Neural cell (in vitro differentiated cells): Measurements from ENCODE around the gene PEF1. TPM values are rescaled to one million over a fixed set of nuclear protein-coding genes. Genes with fewer than 3 reads are reported as not detected.

Source experiments
- H2AFZ ChIP-seq: fragments of 200-600, 300-800 bp; sonication (generic), shearing (Covaris generic); 2 replicates; pipeline ENCODE4 v1.6.0; 2014; ENCODE audit warnings: low read depth, mild to moderate bottlenecking, antibody characterized with exemption, low read length, moderate library complexity
- H3F3A ChIP-seq: fragments of 200-600 bp; shearing (Covaris generic); 2 replicates; pipeline ENCODE4 v1.6.1; 2016; ENCODE audit warnings: mild to moderate bottlenecking, moderate library complexity, mixed read lengths, antibody characterized with exemption, low read length; ENCODE audit not compliant: insufficient read depth, poor library complexity, severe bottlenecking
- H3K27ac ChIP-seq: fragments of 200-600, 300-800 bp; sonication (generic), shearing (Covaris generic); 2 replicates; pipeline ENCODE4 v1.5.1; 2014; ENCODE audit warnings: mild to moderate bottlenecking, low read length, moderate library complexity
- H3K27me3 ChIP-seq: fragments of 300-800, 200-600 bp; sonication (generic), shearing (Covaris generic); 2 replicates; pipeline ENCODE4 v1.6.0; 2014; ENCODE audit warnings: mild to moderate bottlenecking, low read depth, low read length, moderate library complexity; ENCODE audit not compliant: insufficient read depth
- H3K36me3 ChIP-seq: fragments of 300-800, 200-600 bp; sonication (generic), shearing (Covaris generic); 2 replicates; pipeline ENCODE4 v1.5.1; 2014; ENCODE audit warnings: mild to moderate bottlenecking, antibody characterized with exemption, low read length, moderate library complexity; ENCODE audit not compliant: insufficient read depth
- H3K4me2 ChIP-seq: fragments of 300-800, 200-600 bp; sonication (generic), shearing (Covaris generic); 2 replicates; pipeline ENCODE4 v1.6.0; 2014; ENCODE audit warnings: mild to moderate bottlenecking, low read length
- H3K4me3 ChIP-seq: fragments of 300-800, 200-600 bp; sonication (generic), shearing (Covaris generic); 2 replicates; pipeline ENCODE4 v1.5.1; 2014; ENCODE audit warnings: mild to moderate bottlenecking, low read length, moderate library complexity
- H3K79me2 ChIP-seq: fragments of 200-600 bp; shearing (Covaris generic); replicated peaks from 2 replicates; pipeline ENCODE4 v1.6.0; 2014; ENCODE audit warnings: mild to moderate bottlenecking, low read length, moderate library complexity; ENCODE audit not compliant: insufficient read depth
- H3K9ac ChIP-seq: fragments of 300-800, 200-600 bp; sonication (generic), shearing (Covaris generic); 2 replicates; pipeline ENCODE4 v1.6.1; 2016; ENCODE audit warnings: mild to moderate bottlenecking, low read length, mixed read lengths
- H3K9me2 ChIP-seq: fragments of 200-600 bp; shearing (Covaris generic); 2 replicates; pipeline ENCODE4 v1.6.1; 2016; ENCODE audit warnings: mild to moderate bottlenecking, low read length, mixed read lengths; ENCODE audit not compliant: insufficient read depth
- H3K9me3 ChIP-seq: fragments of 200-600, 300-800 bp; sonication (generic), shearing (Covaris generic); 2 replicates; pipeline ENCODE4 v1.6.1; 2016; ENCODE audit warnings: mild to moderate bottlenecking, mixed run types, low read length, moderate library complexity, mixed read lengths
- H4K20me1 ChIP-seq: fragments of 200-600 bp; shearing (Covaris generic); 2 replicates; pipeline ENCODE4 v1.6.1; 2016; ENCODE audit warnings: mild to moderate bottlenecking, mixed run types; ENCODE audit not compliant: insufficient read depth
- EP300 ChIP-seq: fragments of 450-650 bp; conservative IDR thresholded peaks from 2 replicates; pipeline ENCODE4 v1.6.1; 2014; ENCODE audit warnings: antibody characterized with exemption, mild to moderate bottlenecking, moderate library complexity; ENCODE audit not compliant: poor library complexity, severe bottlenecking
- EZH2 ChIP-seq: fragments of 200-600, 300-800 bp; shearing (Covaris generic), sonication (generic); IDR thresholded peaks from 2 replicates; pipeline ENCODE4 v1.6.1; 2014; ENCODE audit warnings: antibody characterized with exemption, low read length, borderline replicate concordance, mild to moderate bottlenecking; ENCODE audit not compliant: insufficient read depth, poor library complexity, severe bottlenecking
- MXI1 ChIP-seq: fragments of 450-650 bp; conservative IDR thresholded peaks from 2 replicates; pipeline ENCODE4 v1.6.1; 2014; ENCODE audit warnings: antibody characterized with exemption, mild to moderate bottlenecking; ENCODE audit not compliant: poor library complexity, severe bottlenecking
- POLR2AphosphoS5 ChIP-seq: IDR thresholded peaks from 2 replicates; pipeline ENCODE4 v1.6.1; 2012
- RAD21 ChIP-seq: fragments of 450-650 bp; conservative IDR thresholded peaks from 2 replicates; pipeline ENCODE4 v1.6.1; 2014; ENCODE audit warnings: antibody characterized with exemption, mild to moderate bottlenecking, moderate library complexity
- REST ChIP-seq: IDR thresholded peaks from 2 replicates; pipeline ENCODE4 v1.6.1; 2012; ENCODE audit warnings: borderline replicate concordance
- SMC3 ChIP-seq: fragments of 450-650 bp; conservative IDR thresholded peaks from 2 replicates; pipeline ENCODE4 v1.6.1; 2014; ENCODE audit warnings: antibody characterized with exemption, mild to moderate bottlenecking, moderate library complexity; ENCODE audit not compliant: poor library complexity
- TAF1 ChIP-seq: IDR thresholded peaks from 2 replicates; pipeline ENCODE4 v1.6.1; 2012; ENCODE audit warnings: low read depth
- polyA plus RNA-seq: library from polyadenylated mRNA; depleted of rRNA; stranded (reverse); fragments of >200 nt; gene quantifications from 2 replicates; pipeline ENCODE4 v1.2.3, GENCODE V29; 2014
- TF ChIP-seq, protein P1 (sequence below): fragments of 450-650 bp; IDR thresholded peaks from 2 replicates; pipeline ENCODE4 v1.5.1; 2014; ENCODE audit warnings: antibody characterized with exemption, mild to moderate bottlenecking, moderate library complexity; ENCODE audit not compliant: poor library complexity, severe bottlenecking

PEF1 gene
- polyA plus RNA-seq, 1 donor from 2014 or later = 48.2 TPM

- Histone ChIP-seq H3F3A (no peaks in the 10 kb centered on the region), H3K4me2 (no peak overlapping the region), H3K36me3 (no peaks in the 10 kb centered on the region), H3K4me3 (no peak overlapping the region), H3K9ac (no peak overlapping the region), H2AFZ (no peak overlapping the region), H3K9me2 (no peaks in the 10 kb centered on the region), H3K79me2 (peaks cover 23% of the 10 kb centered on the region), H4K20me1 (no peaks in the 10 kb centered on the region), H3K27ac (no peak overlapping the region), H3K9me3 (no peaks in the 10 kb centered on the region), H3K27me3 (no peaks in the 10 kb centered on the region)
- TF ChIP-seq REST (no peak), RAD21 (no peak), EZH2 (no peak), MXI1 (no peak), EP300 (no peak), SMC3 (no peak), TAF1 (no peak), POLR2AphosphoS5 (no peak)
- TF ChIP-seq, protein P1, sequence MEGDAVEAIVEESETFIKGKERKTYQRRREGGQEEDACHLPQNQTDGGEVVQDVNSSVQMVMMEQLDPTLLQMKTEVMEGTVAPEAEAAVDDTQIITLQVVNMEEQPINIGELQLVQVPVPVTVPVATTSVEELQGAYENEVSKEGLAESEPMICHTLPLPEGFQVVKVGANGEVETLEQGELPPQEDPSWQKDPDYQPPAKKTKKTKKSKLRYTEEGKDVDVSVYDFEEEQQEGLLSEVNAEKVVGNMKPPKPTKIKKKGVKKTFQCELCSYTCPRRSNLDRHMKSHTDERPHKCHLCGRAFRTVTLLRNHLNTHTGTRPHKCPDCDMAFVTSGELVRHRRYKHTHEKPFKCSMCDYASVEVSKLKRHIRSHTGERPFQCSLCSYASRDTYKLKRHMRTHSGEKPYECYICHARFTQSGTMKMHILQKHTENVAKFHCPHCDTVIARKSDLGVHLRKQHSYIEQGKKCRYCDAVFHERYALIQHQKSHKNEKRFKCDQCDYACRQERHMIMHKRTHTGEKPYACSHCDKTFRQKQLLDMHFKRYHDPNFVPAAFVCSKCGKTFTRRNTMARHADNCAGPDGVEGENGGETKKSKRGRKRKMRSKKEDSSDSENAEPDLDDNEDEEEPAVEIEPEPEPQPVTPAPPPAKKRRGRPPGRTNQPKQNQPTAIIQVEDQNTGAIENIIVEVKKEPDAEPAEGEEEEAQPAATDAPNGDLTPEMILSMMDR = no peak
These were observed 6.6 kb downstream of the PEF1 start for GRCh38 chr1:31637915-31638673.

GRCh38 chr1:31633117-31633516 lies 11.6 kb downstream of the PEF1 start:
- Histone ChIP-seq H3K9me3 (no peaks in the 10 kb centered on the region), H4K20me1 (no peaks in the 10 kb centered on the region), H3K36me3 (no peaks in the 10 kb centered on the region), H3F3A (no peaks in the 10 kb centered on the region), H3K27me3 (no peaks in the 10 kb centered on the region), H3K9me2 (no peaks in the 10 kb centered on the region), H3K79me2 (peaks cover 16% of the 10 kb centered on the region), H3K9ac (no peak overlapping the region), H2AFZ (no peak overlapping the region), H3K4me3 (no peak overlapping the region), H3K4me2 (no peak overlapping the region), H3K27ac (no peak overlapping the region)
- TF ChIP-seq REST (no peak), POLR2AphosphoS5 (no peak), MXI1 (no peak), TAF1 (no peak), EP300 (no peak), SMC3 (no peak), EZH2 (no peak), RAD21 (no peak)
- TF ChIP-seq, protein P1 = no peak
